OCI-LY7 (cell line): Measurements from ENCODE around the gene B3GNT8. TPM values are rescaled to one million over a fixed set of nuclear protein-coding genes. Genes with fewer than 3 reads are reported as not detected.

Experiments
- BruUV-seq: library from RNA; stranded (reverse); fragments of 400-500 nt; replicated peaks from 2 replicates; lab custom pipeline; 2021; lab: Mats Ljungman, UMichigan
- CTCF ChIA-PET: fragments of 300-600 bp; sonication (Branson Sonifier 250); formaldehyde crosslinking; loops from one replicate; lab custom pipeline; 2022; ENCODE audit warnings: antibody characterized with exemption; ENCODE audit not compliant: unreplicated experiment; lab: Charles Lee
- POLR2A ChIA-PET: fragments of 300-600 bp; sonication (Branson Sonifier 250); formaldehyde crosslinking; loops from one replicate; lab custom pipeline; 2022; ENCODE audit warnings: antibody characterized with exemption; lab: Charles Lee
- DNase-seq: peaks from one replicate; pipeline ENCODE4 v3.0.0-alpha.2; 2015; ENCODE audit warnings: low spot score
- H2AFZ ChIP-seq: fragments of 200-600 bp; sonication (generic), shearing (Covaris generic); 2 replicates; pipeline ENCODE4 v1.6.1; 2014; ENCODE audit warnings: mild to moderate bottlenecking, antibody characterized with exemption, low read length, moderate library complexity
- H3K27ac ChIP-seq: fragments of 200-600 bp; sonication (generic); 2 replicates; pipeline ENCODE4 v1.5.1; 2014; ENCODE audit warnings: mixed run types, low read depth, mild to moderate bottlenecking, moderate library complexity, low read length, inconsistent platforms; ENCODE audit not compliant: poor library complexity, severe bottlenecking
- H3K36me3 ChIP-seq: fragments of 200-600 bp; sonication (generic); 2 replicates; pipeline ENCODE4 v1.6.1; 2014; ENCODE audit warnings: mild to moderate bottlenecking, antibody characterized with exemption, low read length, moderate library complexity, mixed read lengths; ENCODE audit not compliant: insufficient read depth
- H3K4me1 ChIP-seq: fragments of 200-600 bp; sonication (generic); 2 replicates; pipeline ENCODE4 v1.5.1; 2014; ENCODE audit warnings: mild to moderate bottlenecking, low read length; ENCODE audit not compliant: insufficient read depth, poor library complexity, severe bottlenecking
- H3K4me2 ChIP-seq: fragments of 200-600 bp; sonication (generic); 2 replicates; pipeline ENCODE4 v1.6.1; 2014; ENCODE audit warnings: mild to moderate bottlenecking, low read length
- H3K4me3 ChIP-seq: fragments of 200-600 bp; sonication (generic); 2 replicates; pipeline ENCODE4 v1.5.1; 2014; ENCODE audit warnings: mild to moderate bottlenecking, low read depth, low read length; ENCODE audit not compliant: poor library complexity, severe bottlenecking
- H3K79me2 ChIP-seq: fragments of 200-600 bp; sonication (generic); 2 replicates; pipeline ENCODE4 v1.6.1; 2016; ENCODE audit warnings: low read depth, mild to moderate bottlenecking, low read length, moderate library complexity, mixed read lengths; ENCODE audit not compliant: insufficient read depth
- H3K9me2 ChIP-seq: fragments of 200-600 bp; sonication (generic); 2 replicates; pipeline ENCODE4 v1.6.1; 2016; ENCODE audit warnings: mild to moderate bottlenecking, low read length, mixed read lengths; ENCODE audit not compliant: insufficient read depth
- H3K9me3 ChIP-seq: fragments of 200-600 bp; sonication (generic); 2 replicates; pipeline ENCODE4 v1.6.1; 2014; ENCODE audit warnings: mild to moderate bottlenecking, mixed run types, low read length, mixed read lengths
- H4K20me1 ChIP-seq: fragments of 200-600 bp; sonication (generic); 2 replicates; pipeline ENCODE4 v1.6.1; 2014; ENCODE audit warnings: mild to moderate bottlenecking, antibody characterized with exemption, low read length, moderate library complexity, mixed read lengths; ENCODE audit not compliant: insufficient read depth
- EZH2phosphoT487 ChIP-seq: fragments of 200-600 bp; sonication (generic); IDR thresholded peaks from 2 replicates; pipeline ENCODE4 v1.6.1; 2018; ENCODE audit warnings: low read depth, borderline replicate concordance, mild to moderate bottlenecking, mixed run types, antibody characterized with exemption, low read length, moderate library complexity, mixed read lengths
- intact Hi-C: fragments of 100-400 bp; cut with micrococcal nuclease; formaldehyde crosslinking; loops from one replicate; pipeline ENCODE4 v1.10.0; 2022; ENCODE audit not compliant: unreplicated experiment
- total RNA-seq, 2 experiments: library from RNA; depleted of rRNA in 1 of 2; stranded (reverse); fragments of >200 nt in 1 of 2; shearing (Covaris generic) in 1 of 2; gene quantifications; 2 replicates each; pipeline ENCODE4 v1.2.3, GENCODE V29; 2014 to 2022
- TF ChIP-seq, protein P1 (sequence below): fragments of 200-600 bp; sonication (generic); conservative IDR thresholded peaks from 2 replicates; pipeline ENCODE4 v1.5.1; 2014; ENCODE audit warnings: mild to moderate bottlenecking, antibody characterized with exemption, low read length, moderate library complexity, mixed read lengths

The B3GNT8 gene
- total RNA-seq, 2 experiments from 2014 or later: 0.40 to 0.47 TPM

DNA sequence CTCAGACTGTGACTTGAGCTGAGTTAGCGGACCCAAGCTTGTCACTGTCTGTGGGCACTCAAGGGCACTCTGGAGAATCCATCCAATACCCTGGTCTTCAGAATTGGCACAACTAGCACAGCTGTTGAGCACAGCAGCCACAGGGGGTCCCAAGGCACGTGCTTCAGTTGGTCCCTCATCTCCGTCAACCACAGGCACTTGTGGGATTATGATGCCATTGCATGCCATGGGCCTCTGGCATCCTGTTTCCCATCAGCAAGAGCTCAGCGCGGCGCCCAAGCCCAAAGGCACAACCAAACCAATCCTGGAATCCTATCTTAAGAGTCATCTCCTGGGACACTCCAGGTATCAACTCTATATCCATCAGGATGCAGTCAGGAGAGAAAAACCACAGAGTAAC is 3.7 kb upstream of the B3GNT8 start:
- H3K27ac ChIP-seq: no peak overlapping the region
- H3K36me3 ChIP-seq: peaks cover 35% of the 10 kb centered on the region
- TF ChIP-seq EZH2phosphoT487: no peak
- TF ChIP-seq, protein P1, sequence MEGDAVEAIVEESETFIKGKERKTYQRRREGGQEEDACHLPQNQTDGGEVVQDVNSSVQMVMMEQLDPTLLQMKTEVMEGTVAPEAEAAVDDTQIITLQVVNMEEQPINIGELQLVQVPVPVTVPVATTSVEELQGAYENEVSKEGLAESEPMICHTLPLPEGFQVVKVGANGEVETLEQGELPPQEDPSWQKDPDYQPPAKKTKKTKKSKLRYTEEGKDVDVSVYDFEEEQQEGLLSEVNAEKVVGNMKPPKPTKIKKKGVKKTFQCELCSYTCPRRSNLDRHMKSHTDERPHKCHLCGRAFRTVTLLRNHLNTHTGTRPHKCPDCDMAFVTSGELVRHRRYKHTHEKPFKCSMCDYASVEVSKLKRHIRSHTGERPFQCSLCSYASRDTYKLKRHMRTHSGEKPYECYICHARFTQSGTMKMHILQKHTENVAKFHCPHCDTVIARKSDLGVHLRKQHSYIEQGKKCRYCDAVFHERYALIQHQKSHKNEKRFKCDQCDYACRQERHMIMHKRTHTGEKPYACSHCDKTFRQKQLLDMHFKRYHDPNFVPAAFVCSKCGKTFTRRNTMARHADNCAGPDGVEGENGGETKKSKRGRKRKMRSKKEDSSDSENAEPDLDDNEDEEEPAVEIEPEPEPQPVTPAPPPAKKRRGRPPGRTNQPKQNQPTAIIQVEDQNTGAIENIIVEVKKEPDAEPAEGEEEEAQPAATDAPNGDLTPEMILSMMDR: no peak
- ChIA-PET POLR2A (no interaction called here), CTCF (no interaction called here)
- DNase-seq: no peak
- H3K79me2 ChIP-seq: no peaks in the 10 kb centered on the region
- H4K20me1 ChIP-seq: no peaks in the 10 kb centered on the region
- H3K9me3 ChIP-seq: no peaks in the 10 kb centered on the region
- intact Hi-C loops: no loop called here
- H3K4me2 ChIP-seq: no peak overlapping the region
- no peaks in the 10 kb centered on the region for H3K4me1 ChIP-seq
- H2AFZ ChIP-seq: no peak overlapping the region
- H3K4me3 ChIP-seq: no peak overlapping the region
- BruUV-seq: no TSS peak
- H3K9me2 ChIP-seq: no peaks in the 10 kb centered on the region

- Histone ChIP-seq H3K4me2 (no peak overlapping the region), H3K4me3 (no peak overlapping the region), H3K27ac (no peak overlapping the region), H3K79me2 (no peaks in the 10 kb centered on the region), H3K9me3 (no peaks in the 10 kb centered on the region), H3K4me1 (no peaks in the 10 kb centered on the region), H3K9me2 (no peaks in the 10 kb centered on the region), H3K36me3 (peaks cover 38% of the 10 kb centered on the region), H4K20me1 (no peaks in the 10 kb centered on the region), H2AFZ (no peak overlapping the region)
- ChIA-PET CTCF (no interaction called here), POLR2A (interaction anchor here (1.4 kb wide), 1 partner anchor 40 kb away, joined by 3 read pairs; no protein-coding TSS in a partner anchor)
- BruUV-seq: no TSS peak
- DNase-seq: no peak
- intact Hi-C loops: no loop called here
- no peak for TF ChIP-seq EZH2phosphoT487
- TF ChIP-seq, protein P1: no peak
These were observed 1.3 kb upstream of the B3GNT8 start for GRCh38 chr19:41428481-41428859.

DNA sequence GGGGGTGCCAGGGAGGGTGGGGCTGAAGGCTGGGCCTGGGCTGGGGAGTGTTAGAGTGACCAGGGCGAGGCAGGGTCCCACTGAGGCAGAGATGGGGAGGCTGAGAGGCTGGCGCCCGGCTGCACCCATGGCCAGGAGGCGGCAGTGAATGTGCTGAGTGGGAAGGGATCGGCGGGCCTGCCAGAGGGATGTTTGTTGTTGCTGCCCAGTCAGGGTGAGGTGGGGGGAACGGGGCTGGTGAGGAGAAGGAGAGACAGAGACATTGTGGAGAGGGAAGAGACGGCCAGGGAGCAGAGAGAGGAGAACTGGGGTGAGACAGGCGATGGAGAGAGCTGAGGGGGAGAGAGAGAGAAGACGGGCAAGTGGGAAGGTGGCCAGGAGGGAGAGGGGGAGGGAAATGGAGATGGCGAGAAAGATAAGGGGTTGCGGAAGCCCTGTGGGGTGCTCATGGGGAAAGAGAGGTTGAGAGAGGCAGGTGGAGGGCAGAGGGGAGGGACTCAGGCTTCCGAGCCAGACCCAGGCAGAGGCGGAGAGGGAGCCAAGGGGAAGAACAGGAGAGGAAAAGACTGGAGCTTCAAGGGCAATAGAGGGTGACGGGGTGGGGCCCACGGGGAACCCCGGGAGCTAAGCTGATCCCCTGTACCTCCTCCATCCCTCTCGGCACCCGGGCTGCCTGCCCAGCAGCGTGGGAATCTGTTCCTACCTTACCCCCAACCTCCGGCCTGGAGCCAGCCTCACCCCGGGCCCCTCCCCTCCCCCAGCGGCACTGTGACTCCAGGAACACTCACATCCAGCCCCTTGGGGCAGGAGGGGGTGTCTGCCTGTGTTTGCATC is 690 bp upstream of the B3GNT8 start:
- Histone ChIP-seq H3K27ac (no peak overlapping the region), H3K4me2 (no peak overlapping the region), H2AFZ (no peak overlapping the region), H4K20me1 (no peaks in the 10 kb centered on the region), H3K9me2 (no peaks in the 10 kb centered on the region), H3K9me3 (no peaks in the 10 kb centered on the region), H3K4me1 (no peaks in the 10 kb centered on the region), H3K4me3 (no peak overlapping the region), H3K79me2 (no peaks in the 10 kb centered on the region), H3K36me3 (peaks cover 32% of the 10 kb centered on the region)
- POLR2A ChIA-PET: interaction anchor here (1.4 kb wide), 1 partner anchor 40 kb away, joined by 3 read pairs; no protein-coding TSS in a partner anchor
- CTCF ChIA-PET: no interaction called here
- no peak for TF ChIP-seq EZH2phosphoT487
- TF ChIP-seq, protein P1: no peak
- no TSS peak for BruUV-seq
- no peak for DNase-seq
- intact Hi-C loops: no loop called here
